Breast epithelium (tissue), 4 donors: ENCODE data around the gene MGST3. TPM values are rescaled to one million over a fixed set of nuclear protein-coding genes. Genes with fewer than 3 reads are reported as not detected.

ENCODE experiments used
- DNase-seq, 2 donors: peaks; one replicate each; pipeline ENCODE4 v3.0.0-alpha.2; 2019; ENCODE audit warnings: low spot score in 2 of 2
- H3K27ac ChIP-seq, 2 donors: fragments of 200-600 bp; sonication (generic) in 1 of 2; one replicate each; pipeline ENCODE4 v1.5.1; 2016 to 2019; ENCODE audit warnings: mild to moderate bottlenecking in 1 of 2
- H3K27me3 ChIP-seq, 2 donors: fragments of 200-600 bp; sonication (generic) in 1 of 2; one replicate each; pipeline versions ENCODE4 v1.5.1 to v1.6.0; 2017 to 2019; ENCODE audit warnings: control low read depth in 1 of 2, mild to moderate bottlenecking in 1 of 2
- H3K36me3 ChIP-seq: fragments of 200-600 bp; one replicate; pipeline ENCODE4 v1.5.1; 2019
- H3K4me1 ChIP-seq, 2 donors: fragments of 200-600 bp; sonication (generic); one replicate each; pipeline ENCODE4 v1.5.1; 2016 to 2019; ENCODE audit warnings: control low read depth in 1 of 2
- H3K4me3 ChIP-seq, 3 donors: fragments of 200-600 bp; sonication (generic); 1 replicate in 2 of 3; 2 replicates in 1 of 3; pipeline ENCODE4 v1.5.1; 2016 to 2019; ENCODE audit warnings: mild to moderate bottlenecking in 3 of 3, moderate library complexity in 2 of 3
- H3K9me3 ChIP-seq, 2 donors: fragments of 200-600 bp; sonication (generic) in 1 of 2; one replicate each; pipeline ENCODE4 v1.5.1; 2016 to 2019; ENCODE audit warnings: control low read depth in 1 of 2
- POLR2A ChIP-seq: fragments of 450-650 bp; IDR thresholded peaks from one replicate; pipeline ENCODE4 v1.6.1; 2016; ENCODE audit warnings: antibody characterized with exemption, mild to moderate bottlenecking, moderate library complexity
- POLR2AphosphoS5 ChIP-seq, 3 donors: sonication (generic); formaldehyde crosslinking; IDR thresholded peaks; one replicate each; pipeline ENCODE4 v1.6.1; 2017; ENCODE audit warnings: antibody characterized with exemption in 3 of 3
- intact Hi-C: fragments of 100-400 bp; cut with DNase I; formaldehyde crosslinking; loops from one replicate; pipeline ENCODE4 v1.15.1; 2023; ENCODE audit warnings: low total_unique reads
- total RNA-seq, 3 donors: library from RNA; depleted of rRNA; stranded (reverse); fragments of >200 nt; gene quantifications; one replicate each; pipeline ENCODE4 v1.1.0, GENCODE V29; 2016
- TF ChIP-seq, protein P1 (sequence below), 3 donors: fragments of 450-650 bp; IDR thresholded peaks; one replicate each; pipeline ENCODE4 v1.5.1; 2016 to 2017; ENCODE audit warnings: antibody characterized with exemption in 3 of 3, mild to moderate bottlenecking in 3 of 3, moderate library complexity in 3 of 3

MGST3 gene
- total RNA-seq, 3 donors from 2014 or later, result 140 to 318 (median 251) TPM

DNA sequence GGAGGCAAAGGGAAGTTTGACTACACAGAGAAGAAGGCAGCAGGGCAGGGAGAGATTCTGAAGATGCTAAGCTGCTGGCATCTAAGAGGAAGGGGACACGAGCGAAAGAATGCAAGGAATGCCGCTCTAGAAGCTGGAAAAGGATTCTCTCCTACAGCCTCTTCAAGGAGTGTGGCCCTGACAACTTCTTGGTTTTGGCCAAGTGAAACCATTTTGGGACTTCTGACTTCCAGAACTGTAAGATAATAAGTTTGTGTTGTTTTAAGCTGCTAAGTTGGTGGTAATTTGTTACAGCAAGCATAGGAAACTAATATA, 28.5 kb downstream of the MGST3 start:
- no peak for DNase-seq

DNA sequence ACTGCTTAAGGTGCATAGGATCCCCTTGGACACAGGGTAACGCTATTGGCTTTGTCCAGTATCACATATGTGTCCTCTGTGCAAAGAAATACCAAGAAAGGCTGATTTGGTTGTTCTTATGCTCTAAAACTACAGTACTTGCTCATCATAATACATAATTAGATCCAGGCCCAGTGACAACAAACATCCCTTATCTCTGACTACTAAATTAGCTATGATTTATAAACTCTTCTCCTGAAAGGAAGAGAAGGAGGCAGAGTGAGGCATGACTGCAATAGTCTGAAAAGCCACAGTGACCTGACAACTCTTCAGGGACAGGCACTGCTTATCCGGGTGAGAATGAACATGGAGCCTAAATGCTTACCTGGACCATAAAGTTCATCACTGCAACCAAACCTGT, 30.7 kb downstream of the MGST3 start:
- no peak for TF ChIP-seq POLR2AphosphoS5 (IDR thresholded peaks at IDR 0.05)
- no peaks in the 10 kb centered on the region for H3K9me3 ChIP-seq
- DNase-seq, result no peak
- peak overlapping the region in 1 of 2 donors; percentile 33 for H3K27ac ChIP-seq
- no peak overlapping the region for H3K4me3 ChIP-seq
- H3K27me3 ChIP-seq, result no peaks in the 10 kb centered on the region
- intact Hi-C loops, result no loop called here
- peaks cover 8% of the 10 kb centered on the region for H3K36me3 ChIP-seq
- no peaks in the 10 kb centered on the region for H3K4me1 ChIP-seq

More for the DNA sequence above, 28.5 kb downstream of the MGST3 start:
- no peaks in the 10 kb centered on the region for H3K9me3 ChIP-seq
- intact Hi-C loops, result no loop called here
- no peaks in the 10 kb centered on the region for H3K27me3 ChIP-seq
- H3K4me3 ChIP-seq, result no peak overlapping the region
- TF ChIP-seq POLR2A, result no peak
- TF ChIP-seq, protein P1, sequence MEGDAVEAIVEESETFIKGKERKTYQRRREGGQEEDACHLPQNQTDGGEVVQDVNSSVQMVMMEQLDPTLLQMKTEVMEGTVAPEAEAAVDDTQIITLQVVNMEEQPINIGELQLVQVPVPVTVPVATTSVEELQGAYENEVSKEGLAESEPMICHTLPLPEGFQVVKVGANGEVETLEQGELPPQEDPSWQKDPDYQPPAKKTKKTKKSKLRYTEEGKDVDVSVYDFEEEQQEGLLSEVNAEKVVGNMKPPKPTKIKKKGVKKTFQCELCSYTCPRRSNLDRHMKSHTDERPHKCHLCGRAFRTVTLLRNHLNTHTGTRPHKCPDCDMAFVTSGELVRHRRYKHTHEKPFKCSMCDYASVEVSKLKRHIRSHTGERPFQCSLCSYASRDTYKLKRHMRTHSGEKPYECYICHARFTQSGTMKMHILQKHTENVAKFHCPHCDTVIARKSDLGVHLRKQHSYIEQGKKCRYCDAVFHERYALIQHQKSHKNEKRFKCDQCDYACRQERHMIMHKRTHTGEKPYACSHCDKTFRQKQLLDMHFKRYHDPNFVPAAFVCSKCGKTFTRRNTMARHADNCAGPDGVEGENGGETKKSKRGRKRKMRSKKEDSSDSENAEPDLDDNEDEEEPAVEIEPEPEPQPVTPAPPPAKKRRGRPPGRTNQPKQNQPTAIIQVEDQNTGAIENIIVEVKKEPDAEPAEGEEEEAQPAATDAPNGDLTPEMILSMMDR (IDR thresholded peaks at IDR 0.05), result no peak
- no peak for TF ChIP-seq POLR2AphosphoS5 (IDR thresholded peaks at IDR 0.05)
- H3K27ac ChIP-seq, result no peak overlapping the region
- H3K4me1 ChIP-seq, result no peaks in the 10 kb centered on the region
- peaks cover 8% of the 10 kb centered on the region for H3K36me3 ChIP-seq

DNA sequence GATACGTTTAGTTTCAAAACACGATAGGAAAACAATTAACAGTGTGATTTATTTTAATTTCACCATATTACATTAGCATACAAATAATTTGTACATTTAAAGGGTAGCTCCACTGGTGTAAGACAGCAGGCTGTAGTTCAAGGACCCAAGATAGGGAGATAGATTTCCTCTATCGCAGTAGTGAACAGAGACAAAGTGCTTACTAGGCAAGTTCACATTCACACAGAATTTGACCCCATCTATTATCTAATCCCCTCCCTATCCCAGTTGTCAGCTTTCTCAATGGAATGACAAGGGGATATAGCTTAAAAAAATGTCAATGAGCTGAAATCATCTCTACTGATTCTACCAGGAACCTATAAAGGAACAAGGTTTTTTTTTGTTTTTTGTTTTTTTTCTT, 31.2 kb downstream of the MGST3 start:
- Histone ChIP-seq H3K27ac (peak overlapping the region in 1 of 2 donors; percentile 33), H3K36me3 (peaks cover 8% of the 10 kb centered on the region), H3K4me3 (no peak overlapping the region), H3K27me3 (no peaks in the 10 kb centered on the region), H3K9me3 (no peaks in the 10 kb centered on the region), H3K4me1 (no peaks in the 10 kb centered on the region)
- intact Hi-C loops, result no loop called here
- DNase-seq, result no peak
- TF ChIP-seq POLR2A (no peak), POLR2AphosphoS5 (IDR thresholded peaks at IDR 0.05) (no peak)
- TF ChIP-seq, protein P1 (IDR thresholded peaks at IDR 0.05), result no peak

DNA sequence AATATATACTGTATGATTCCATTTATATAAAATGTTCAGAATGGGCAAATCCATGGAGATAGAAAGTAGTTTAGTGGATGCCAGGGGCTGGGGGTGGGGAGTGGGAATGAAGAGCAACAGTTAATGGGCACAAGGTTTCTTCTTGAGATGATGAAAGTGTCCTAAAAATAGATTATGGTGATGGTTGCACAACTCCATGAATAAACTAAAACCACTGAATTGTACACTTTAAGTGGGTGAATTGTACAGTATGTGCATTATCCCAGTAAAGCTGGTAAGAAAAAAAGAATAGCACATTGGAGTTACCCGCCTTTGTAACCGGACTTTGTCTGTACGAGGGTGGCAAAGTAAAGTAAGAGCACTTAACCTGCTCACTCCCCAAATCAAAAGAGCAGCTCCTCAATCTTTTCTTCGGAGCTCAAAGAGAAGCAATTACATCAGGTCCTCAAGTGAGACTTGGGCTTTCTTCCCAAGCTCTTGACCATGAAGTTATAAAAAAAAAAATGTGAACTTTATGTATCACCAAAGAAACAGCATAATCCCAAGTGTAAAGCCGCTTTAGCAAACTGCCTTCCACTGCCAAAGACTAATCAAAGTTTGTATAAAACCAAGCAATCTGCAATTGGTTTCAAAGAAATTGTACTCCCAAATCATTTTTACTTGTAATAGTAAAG, 35.3 kb downstream of the MGST3 start:
- Histone ChIP-seq H3K36me3 (peaks cover 22% of the 10 kb centered on the region), H3K9me3 (no peaks in the 10 kb centered on the region), H3K27ac (no peak overlapping the region), H3K4me1 (no peaks in the 10 kb centered on the region), H3K27me3 (no peaks in the 10 kb centered on the region), H3K4me3 (no peak overlapping the region)
- no peak for TF ChIP-seq POLR2AphosphoS5 (IDR thresholded peaks at IDR 0.05)
- TF ChIP-seq, protein P1 (IDR thresholded peaks at IDR 0.05), result no peak
- TF ChIP-seq POLR2A, result no peak
- DNase-seq, result no peak
- intact Hi-C loops, result no loop called here

DNA sequence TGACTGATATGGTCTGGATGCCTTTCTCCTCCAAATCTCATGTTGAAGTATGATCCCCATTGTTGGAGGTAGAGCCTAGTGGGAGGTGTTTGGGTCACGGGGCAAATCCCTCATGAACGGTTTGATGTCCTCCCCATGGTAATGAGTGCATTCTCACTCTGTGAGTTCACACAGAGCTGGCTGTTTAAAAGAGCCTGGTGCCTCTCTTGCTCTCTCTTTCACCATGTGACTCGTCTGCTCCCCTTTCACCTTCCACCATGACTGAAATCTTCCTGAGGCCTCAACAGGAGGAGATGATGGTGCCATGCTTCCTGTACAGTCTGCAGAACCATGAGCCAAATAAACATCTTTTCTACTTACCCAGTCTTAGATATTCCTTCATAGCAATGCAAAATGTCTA, 37.1 kb downstream of the MGST3 start:
- no peaks in the 10 kb centered on the region for H3K4me1 ChIP-seq
- H3K36me3 ChIP-seq, result peaks cover 22% of the 10 kb centered on the region
- no peak overlapping the region for H3K27ac ChIP-seq
- H3K9me3 ChIP-seq, result no peaks in the 10 kb centered on the region
- intact Hi-C loops, result no loop called here
- H3K4me3 ChIP-seq, result no peak overlapping the region
- TF ChIP-seq POLR2AphosphoS5 (IDR thresholded peaks at IDR 0.05), result no peak
- DNase-seq, result no peak
- no peaks in the 10 kb centered on the region for H3K27me3 ChIP-seq

DNA sequence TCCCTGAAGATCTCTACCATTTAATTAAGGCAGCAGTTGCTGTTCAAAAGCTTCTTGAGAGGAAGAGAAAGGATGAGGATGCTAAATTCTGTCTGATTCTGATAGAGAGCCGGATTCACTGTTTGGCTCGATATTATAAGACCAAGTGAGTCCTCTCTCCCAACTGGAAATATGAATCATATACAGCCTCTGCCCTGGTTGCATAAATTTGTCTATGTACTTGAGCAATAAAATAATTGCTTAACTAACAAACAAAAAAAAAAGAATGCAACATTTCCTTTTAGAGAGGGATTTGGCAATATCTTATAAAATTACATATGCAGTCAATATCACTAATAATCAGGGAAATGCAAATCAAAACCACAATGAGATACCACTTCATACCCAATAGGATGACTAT, 40.5 kb downstream of the MGST3 start:
- Histone ChIP-seq H3K4me3 (no peak overlapping the region), H3K36me3 (peaks cover 14% of the 10 kb centered on the region), H3K9me3 (no peaks in the 10 kb centered on the region), H3K27me3 (no peaks in the 10 kb centered on the region), H3K4me1 (no peaks in the 10 kb centered on the region), H3K27ac (no peak overlapping the region)
- intact Hi-C loops, result no loop called here
- no peak for DNase-seq
- TF ChIP-seq POLR2A (no peak), POLR2AphosphoS5 (IDR thresholded peaks at IDR 0.05) (no peak)
- TF ChIP-seq, protein P1 (IDR thresholded peaks at IDR 0.05), result no peak
